WTC11 (cell line): ENCODE data around the gene DPP9.

Experiments
- ATF1 ChIP-seq: sonication (generic); formaldehyde crosslinking; IDR thresholded peaks from 2 replicates; pipeline ENCODE4 v1.8.1; 2023; ENCODE audit warnings: mild to moderate bottlenecking, moderate library complexity, missing genetic modification reagents
- ATF2 ChIP-seq: sonication (generic); formaldehyde crosslinking; IDR thresholded peaks from 2 replicates; pipeline ENCODE4 v1.8.1; 2022; ENCODE audit warnings: low read depth, missing genetic modification reagents, borderline replicate concordance
- ATF3 ChIP-seq: sonication (generic); formaldehyde crosslinking; conservative IDR thresholded peaks from 2 replicates; pipeline ENCODE4 v1.8.1; 2022; ENCODE audit warnings: mild to moderate bottlenecking, missing genetic modification reagents
- CTCF ChIP-seq: fragments of 200-600 bp; IDR thresholded peaks from 2 replicates; pipeline ENCODE4 v1.8.0; 2022; ENCODE audit warnings: antibody characterized with exemption
- FOXP1 ChIP-seq: sonication (generic); formaldehyde crosslinking; IDR thresholded peaks from 2 replicates; pipeline ENCODE4 v1.8.0; 2022; ENCODE audit warnings: missing genetic modification reagents, mild to moderate bottlenecking, moderate library complexity, borderline replicate concordance
- NFYB ChIP-seq: sonication (generic); formaldehyde crosslinking; conservative IDR thresholded peaks from 2 replicates; pipeline ENCODE4 v1.8.0; 2022; ENCODE audit warnings: low read depth, missing genetic modification reagents
- SP1 ChIP-seq: sonication (generic); formaldehyde crosslinking; conservative IDR thresholded peaks from 2 replicates; pipeline ENCODE4 v1.8.1; 2022; ENCODE audit warnings: missing genetic modification reagents
- ZNF121 ChIP-seq: sonication (generic); formaldehyde crosslinking; IDR thresholded peaks from 2 replicates; pipeline ENCODE4 v1.8.0; 2023; ENCODE audit warnings: missing genetic modification reagents
- ZNF423 ChIP-seq: fragments of 250-450 bp; sonication (Bioruptor Pico); IDR thresholded peaks from 2 replicates; pipeline ENCODE4 v2.1.2; 2022; ENCODE audit warnings: mild to moderate bottlenecking, moderate library complexity

- TF ChIP-seq ATF2 (CRISPR knock-in tag) (no peak), ATF1 (CRISPR knock-in tag) (no peak), NFYB (no peak), CTCF (no peak), ZNF121 (no peak), SP1 (CRISPR knock-in tag) (no peak), ZNF423 (CRISPR knock-in tag) (no peak), ATF3 (no peak), FOXP1 (no peak)
Observed at GRCh38 chr19:4693078-4693350, 30.6 kb downstream of the DPP9 start.
